ENCODE data around the gene GFPT1.

GFPT1 gene

DNA sequence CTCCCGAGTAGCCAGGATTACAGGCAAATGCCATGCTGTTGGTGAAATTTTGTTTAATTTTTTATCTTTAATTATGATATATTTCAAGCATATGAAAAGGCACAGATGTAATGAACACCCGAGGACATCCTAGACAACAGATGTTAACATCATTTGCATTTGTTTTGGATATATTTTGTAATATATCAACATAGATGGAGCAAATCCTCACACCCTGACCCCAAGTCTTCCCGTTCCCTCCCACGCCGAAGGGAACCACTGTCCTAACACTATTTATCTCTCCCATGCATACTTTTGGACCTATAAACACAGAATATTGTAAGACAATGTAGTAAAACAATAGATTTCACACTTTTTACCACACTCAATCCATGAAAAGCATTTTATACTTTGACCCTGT lies 99.5 kb downstream of the GFPT1 start:
- no peak for DNase-seq

DNA sequence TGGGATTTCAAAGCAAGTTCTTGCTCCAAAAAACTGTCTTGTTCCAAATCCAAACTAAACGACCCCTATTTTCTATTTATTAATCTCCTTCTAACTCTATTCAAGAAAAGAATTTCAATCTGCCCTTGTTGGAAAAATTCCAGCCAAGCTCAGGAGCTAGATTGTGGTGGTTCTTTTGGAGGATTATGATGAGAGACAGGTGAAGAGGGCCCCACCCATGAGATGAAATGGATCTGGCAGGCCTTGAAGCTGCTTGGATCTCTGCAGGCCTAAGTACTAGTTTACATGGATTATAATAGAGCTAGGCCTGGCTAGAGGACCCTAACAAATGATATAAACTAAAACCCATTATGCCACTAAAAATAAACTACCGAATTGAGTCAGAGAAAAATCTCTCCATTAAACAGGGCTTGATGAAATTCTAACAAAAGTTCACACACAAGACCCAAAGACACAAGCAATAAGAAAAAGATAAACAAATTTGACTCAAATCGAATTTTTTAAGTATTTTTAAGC lies 101.6 kb downstream of the GFPT1 start:
- no peak for DNase-seq

DNA sequence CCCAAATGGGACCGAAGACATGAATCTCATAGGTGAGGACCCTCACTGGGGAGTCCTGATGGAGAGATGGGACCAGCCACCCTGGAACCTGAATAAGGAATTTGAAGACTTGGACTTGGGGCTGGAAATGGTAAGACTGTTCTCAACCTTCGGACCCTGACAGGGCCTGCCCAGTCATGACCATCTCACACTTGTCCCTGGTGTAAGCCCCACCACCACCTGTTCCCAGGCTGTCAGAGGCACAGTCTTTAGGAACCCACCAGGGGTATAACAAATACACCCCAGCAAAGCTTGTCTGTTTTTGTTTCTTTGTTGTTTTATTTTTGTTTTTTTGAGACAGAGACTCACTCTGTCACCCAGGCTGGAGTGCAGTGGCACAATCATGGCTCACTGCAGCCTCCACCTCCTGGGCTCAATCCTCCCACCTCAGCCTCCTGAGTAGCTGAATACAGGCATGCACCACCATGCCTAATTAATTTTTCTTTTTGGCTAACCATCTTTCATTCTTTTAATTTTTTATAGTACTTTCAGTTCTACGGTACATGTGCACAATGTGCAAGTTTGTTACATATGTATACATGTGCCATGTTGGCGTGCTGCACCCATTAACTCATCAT lies 106.1 kb downstream of the GFPT1 start:
- no peak for DNase-seq

DNA sequence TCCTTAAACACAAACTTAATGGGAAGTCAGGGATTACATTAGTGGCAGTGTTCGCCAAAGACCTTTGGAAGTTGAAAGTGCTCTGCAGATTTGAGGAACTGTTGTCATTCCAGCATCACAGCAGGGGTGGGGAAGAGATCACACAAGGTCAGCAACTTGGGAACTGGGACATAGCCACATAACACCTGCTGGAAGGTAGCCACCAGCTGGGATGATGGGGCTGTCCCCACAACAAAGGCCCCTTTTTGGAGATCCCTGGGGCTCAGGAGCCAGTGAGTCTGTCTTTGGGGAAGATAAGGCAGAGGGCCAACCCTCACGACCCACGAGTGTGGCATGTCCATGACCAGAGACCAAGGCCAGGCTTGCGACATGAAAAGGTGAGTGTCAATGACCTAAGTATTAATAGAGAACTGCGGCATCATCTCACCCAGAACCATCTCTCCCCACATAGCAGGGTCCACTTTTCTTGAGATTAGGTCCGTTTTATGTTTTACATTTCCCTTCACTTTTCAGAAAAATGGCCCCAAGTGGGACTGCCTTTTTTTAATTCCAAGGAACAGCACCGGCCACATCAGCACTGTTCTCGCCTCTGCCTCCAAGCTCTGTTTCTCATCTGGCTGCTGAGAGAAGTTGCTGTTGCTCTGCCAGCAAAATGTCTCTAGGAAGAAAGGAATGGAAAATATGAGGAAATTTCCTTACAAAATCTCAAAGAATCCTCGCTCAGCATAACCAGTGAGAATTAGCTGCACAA lies 106.9 kb downstream of the GFPT1 start:
- DNase-seq = no peak

DNA sequence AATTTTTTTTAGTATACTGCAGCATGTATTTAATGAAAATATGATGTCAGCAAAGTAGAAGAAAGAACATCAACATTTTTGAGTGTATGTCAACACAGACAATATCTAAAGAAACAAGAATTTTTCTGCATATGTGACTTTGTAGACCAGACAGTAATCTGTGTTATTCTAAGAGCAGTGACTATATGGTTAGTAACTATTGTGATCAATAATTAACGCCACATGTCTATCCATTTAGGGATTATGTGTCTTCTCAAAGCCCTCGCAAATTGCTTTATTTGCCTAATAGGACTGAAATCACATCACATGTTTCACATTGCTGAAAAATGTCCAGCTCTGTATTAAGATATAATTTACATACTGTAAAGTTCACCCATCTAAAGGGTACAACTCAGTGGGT lies 107.8 kb downstream of the GFPT1 start:
- DNase-seq = no peak

DNA sequence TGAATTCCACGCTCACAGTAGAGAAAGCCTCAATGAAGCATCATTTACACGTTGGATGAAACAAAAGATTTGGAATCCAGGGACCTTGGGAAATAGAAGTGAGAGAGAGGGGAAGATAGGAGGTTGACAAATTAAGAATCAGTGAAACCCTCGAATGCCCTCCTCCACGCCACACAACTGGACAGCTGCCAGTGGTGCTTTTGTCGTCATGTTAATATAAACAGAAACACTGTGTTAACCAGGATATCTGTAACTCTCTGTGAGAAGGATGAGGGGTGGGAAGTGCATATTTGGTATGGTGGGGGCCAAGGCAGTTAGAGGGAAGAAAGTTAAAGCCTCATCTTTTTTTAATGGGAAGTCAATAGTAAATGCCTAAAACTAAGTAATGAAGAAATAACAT lies 108.7 kb downstream of the GFPT1 start:
- no peak for DNase-seq

DNA sequence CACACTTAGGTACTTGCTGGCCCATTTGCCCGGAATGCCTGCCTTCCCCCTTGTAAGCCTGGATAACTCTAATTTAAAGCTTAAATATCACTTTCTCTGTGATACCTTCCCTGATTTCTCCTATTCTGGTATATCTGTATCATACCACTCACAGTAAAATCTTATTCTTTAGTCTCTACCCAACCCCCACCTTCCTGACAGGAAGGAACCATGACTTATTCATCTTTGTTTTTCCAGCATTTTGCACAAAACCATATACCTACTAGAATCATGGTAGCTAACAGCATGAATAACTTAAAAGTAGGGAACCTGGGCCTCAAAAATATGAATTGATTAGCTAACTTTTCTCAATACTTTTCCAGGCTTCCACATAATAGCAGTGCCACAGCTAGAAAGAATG lies 111.5 kb downstream of the GFPT1 start:
- DNase-seq = no peak

DNA sequence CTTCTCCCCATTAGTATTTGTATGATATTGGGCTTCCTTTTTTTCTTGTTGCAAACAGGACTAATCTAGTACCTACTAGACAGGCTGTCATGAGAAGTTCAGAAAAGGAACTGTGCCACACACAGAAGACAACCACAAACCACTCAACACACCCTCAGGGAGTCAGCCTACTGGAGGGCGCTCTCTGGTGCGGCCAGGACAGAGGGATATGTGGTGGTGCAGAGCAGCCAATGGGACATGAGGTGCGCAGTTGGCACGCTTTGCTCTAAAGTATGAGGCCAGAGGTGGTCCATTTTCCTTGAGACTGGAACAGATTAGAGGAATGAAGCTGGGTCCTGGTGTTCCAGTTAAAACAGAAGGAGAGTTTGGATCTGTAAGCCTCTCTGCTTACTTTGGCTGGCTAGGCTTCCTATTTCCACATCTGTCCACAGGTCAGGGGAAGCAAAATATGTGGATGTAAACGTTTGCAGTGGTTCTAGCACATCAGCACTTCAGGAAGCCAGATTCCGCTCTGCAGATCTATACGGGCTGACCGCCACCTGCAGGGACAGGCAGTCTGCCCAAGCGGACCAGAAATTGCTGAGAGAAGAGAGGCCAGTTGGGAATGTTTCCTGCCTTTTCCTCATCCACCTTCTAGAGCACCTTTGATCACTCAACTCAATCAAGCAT lies 114.1 kb downstream of the GFPT1 start:
- no peak for DNase-seq

DNA sequence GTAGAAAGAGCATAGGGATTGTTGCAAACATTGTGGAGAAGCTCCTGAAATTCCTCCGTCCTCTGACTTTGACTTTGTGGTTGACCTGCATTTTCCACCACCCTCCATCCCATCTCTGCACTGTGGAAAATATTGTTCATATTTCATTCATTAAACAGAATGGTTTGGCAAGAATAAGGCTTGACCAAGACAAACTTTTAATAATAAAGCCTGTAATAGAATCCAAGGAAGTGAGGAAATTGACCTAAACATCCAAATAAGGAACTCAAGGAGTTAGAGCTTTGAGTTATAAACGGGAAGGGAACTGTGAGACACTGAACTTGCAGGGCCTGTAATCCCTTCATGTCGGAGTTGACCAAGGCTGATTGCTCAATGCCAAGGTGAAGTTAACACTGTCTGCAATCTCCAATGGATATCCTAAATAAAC lies 115.2 kb downstream of the GFPT1 start:
- DNase-seq = no peak

Measured in amniotic stem cell (primary cell).